Measurements from ENCODE around the gene RNF43.
"Not testable (repeated sequence)": the region's sequence is repeated elsewhere in the genome, so short reads cannot be mapped to it uniquely, and the experiment has no call there.

Gene RNF43

GRCh38 chr17:58410714-58411407 is 6.5 kb downstream of the RNF43 start:
- no peak for FAIRE-seq
- DNase-seq (ENCODE audit: low spot score): no peak

GRCh38 chr17:58409432-58409831 is 7.9 kb downstream of the RNF43 start:
- FAIRE-seq (no peak), DNase-seq (ENCODE audit: low spot score) (no peak)

- no peak for DNase-seq (ENCODE audit: low spot score)
- FAIRE-seq: no peak
Measured at GRCh38 chr17:58403311-58403710, 14.0 kb downstream of the RNF43 start.

- DNase-seq (ENCODE audit: low spot score): peak; percentile 78
- peak; percentile 78 for FAIRE-seq
Measured at GRCh38 chr17:58402679-58403078, 14.7 kb downstream of the RNF43 start.

- FAIRE-seq (peak; percentile 90), DNase-seq (ENCODE audit: low spot score) (peak; percentile 79)
Measured at GRCh38 chr17:58402047-58402446, 15.3 kb downstream of the RNF43 start.

- FAIRE-seq (peak; percentile 91), DNase-seq (ENCODE audit: low spot score) (no peak)
Measured at GRCh38 chr17:58401287-58401686, 16.0 kb downstream of the RNF43 start.

- DNase-seq (ENCODE audit: low spot score) (no peak), FAIRE-seq (no peak)
Measured at GRCh38 chr17:58400826-58401225, 16.5 kb downstream of the RNF43 start.

- FAIRE-seq (peak; percentile 65), DNase-seq (ENCODE audit: low spot score) (no peak)
Measured at GRCh38 chr17:58399974-58400373, 17.4 kb downstream of the RNF43 start.

GRCh38 chr17:58398574-58399266 is 18.6 kb downstream of the RNF43 start:
- FAIRE-seq: peak; percentile 50

GRCh38 chr17:58397421-58397820 is 19.9 kb downstream of the RNF43 start:
- not testable (repeated sequence) for FAIRE-seq; DNase-seq (ENCODE audit: low spot score)

More at GRCh38 chr17:58398574-58399266, 18.6 kb downstream of the RNF43 start:
- DNase-seq (ENCODE audit: low spot score): no peak

GRCh38 chr17:58396173-58396572 is 21.2 kb downstream of the RNF43 start:
- FAIRE-seq (peak; percentile 74), DNase-seq (ENCODE audit: low spot score) (no peak)

- DNase-seq (ENCODE audit: low spot score) (no peak), FAIRE-seq (peak; percentile 83)
Measured at GRCh38 chr17:58394534-58395223, 22.7 kb downstream of the RNF43 start.

GRCh38 chr17:58391302-58391984 is 25.9 kb downstream of the RNF43 start:
- DNase-seq (ENCODE audit: low spot score): peak; percentile 91

GRCh38 chr17:58390884-58391283 is 26.4 kb downstream of the RNF43 start:
- DNase-seq (ENCODE audit: low spot score) (no peak), FAIRE-seq (no peak)

More at GRCh38 chr17:58391302-58391984, 25.9 kb downstream of the RNF43 start:
- FAIRE-seq: peak; percentile 97

GRCh38 chr17:58388302-58389190 is 28.8 kb downstream of the RNF43 start:
- no peak for DNase-seq (ENCODE audit: low spot score)
- peak; percentile 83 for FAIRE-seq

- peak; percentile 61 for FAIRE-seq
- DNase-seq (ENCODE audit: low spot score): peak; percentile 32
Measured at GRCh38 chr17:58387834-58388233, 29.5 kb downstream of the RNF43 start.

GRCh38 chr17:58386708-58387107 is 30.6 kb downstream of the RNF43 start:
- DNase-seq (ENCODE audit: low spot score) (no peak), FAIRE-seq (no peak)

GRCh38 chr17:58385359-58385899 is 31.9 kb downstream of the RNF43 start:
- DNase-seq (ENCODE audit: low spot score): no peak
- no peak for FAIRE-seq

GRCh38 chr17:58384897-58385296 is 32.4 kb downstream of the RNF43 start:
- DNase-seq (ENCODE audit: low spot score) (no peak), FAIRE-seq (no peak)

- DNase-seq (ENCODE audit: low spot score) (no peak), FAIRE-seq (no peak)
Measured at GRCh38 chr17:58383892-58384462, 33.4 kb downstream of the RNF43 start.
